A549 treated with AZD9567 at 1 μM for 4 hours (cell line): ENCODE measurements around the gene GRAMD2A. TPM values are rescaled to one million over a fixed set of nuclear protein-coding genes. Genes with fewer than 3 reads are reported as not detected.

Experiments
- total RNA-seq: library from RNA; stranded (reverse); fragments of 200-300 nt; extraction: Qiagen RNA extraction; gene quantifications from 5 replicates; pipeline ENCODE4 v1.2.3, GENCODE V29; 2022; ENCODE audit not compliant: insufficient read depth

Gene GRAMD2A
- total RNA-seq, result 0.05 to 0.13 TPM in 2 of 5 replicates, not detected in the others

GRCh38 chr15:72197460-72198355, at the start of gene GRAMD2A:
GRAMD2A (minus strand) TSS chr15:72197787.

GRCh38 chr15:72231066-72231832, 33.7 kb upstream of the GRAMD2A start, which contains the start of gene PKM:
PKM (minus strand) TSS chr15:72231190; CDS start chr15:72219097, 12,093 bp downstream.

GRCh38 chr15:72118017-72118978, 79.3 kb downstream of the GRAMD2A start, which contains the start of the genes MYO9A and SENP8:
MYO9A (minus strand) TSS chr15:72118150; CDS start chr15:72046563, 71,587 bp downstream.
SENP8 (plus strand) TSS chr15:72118403; CDS start chr15:72139624, 21,221 bp downstream.

Other genes with a start within 250 kb of the GRAMD2A start
- gene MYO9A, start 79.6 kb downstream of the GRAMD2A start, total RNA-seq, result 7.3 to 12.3 TPM (median 11.8 TPM) in 5 replicates
- 2.3 to 2.8 TPM (median 2.5 TPM) in 4 of 5 replicates, not detected in the other for gene SENP8, start 79.4 kb downstream of the GRAMD2A start, total RNA-seq
- gene PKM, start 33.4 kb upstream of the GRAMD2A start, total RNA-seq, result 2,979 to 3,428 TPM (median 3,179 TPM) in 5 replicates
- 46.2 to 68.1 TPM (median 66.8 TPM) in 5 replicates for gene PARP6, start 74.8 kb upstream of the GRAMD2A start, total RNA-seq
- gene CELF6, start 122.4 kb upstream of the GRAMD2A start, total RNA-seq, result 0.11 to 0.20 TPM (median 0.12 TPM) in 4 of 5 replicates, not detected in the other
- gene HEXA, start 178.2 kb upstream of the GRAMD2A start, total RNA-seq, result 127 to 158 TPM (median 150 TPM) in 5 replicates
- gene TMEM202, start 200.5 kb upstream of the GRAMD2A start, total RNA-seq, result not detected in 5 replicates